Mesothelial cell of epicardium (in vitro differentiated cells): ENCODE data around the gene TMEM225B. TPM values are rescaled to one million over a fixed set of nuclear protein-coding genes. Genes with fewer than 3 reads are reported as not detected.
"Not testable (repeated sequence)": the region's sequence is repeated elsewhere in the genome, so short reads cannot be mapped to it uniquely, and the experiment has no call there.

Source experiments
- DNase-seq, 2 experiments: peaks; one replicate each; pipeline ENCODE4 v3.0.0; 2021; ENCODE audit warnings: low spot score in 2 of 2; ENCODE audit not compliant: unreplicated experiment in 2 of 2
- H3K27ac Mint-ChIP-seq: 2 replicates; pipeline ENCODE4 v1.8.0; 2021; ENCODE audit warnings: mixed read lengths
- H3K27me3 Mint-ChIP-seq: 2 replicates; pipeline ENCODE4 v1.8.0; 2021; ENCODE audit warnings: low read depth, mixed read lengths
- H3K36me3 Mint-ChIP-seq: 2 replicates; pipeline ENCODE4 v1.8.0; 2021; ENCODE audit warnings: mixed read lengths
- H3K4me1 Mint-ChIP-seq: 2 replicates; pipeline ENCODE4 v1.8.0; 2021; ENCODE audit warnings: mixed read lengths
- H3K4me3 Mint-ChIP-seq: 2 replicates; pipeline ENCODE4 v1.8.0; 2021; ENCODE audit warnings: mild to moderate bottlenecking, moderate library complexity, mixed read lengths
- H3K9me3 Mint-ChIP-seq: 2 replicates; pipeline ENCODE4 v1.8.0; 2021; ENCODE audit warnings: mixed read lengths
- CTCF ChIP-seq: fragments of 200-600 bp; sonication (generic); IDR thresholded peaks from one replicate; pipeline ENCODE4 v1.5.0; 2021; ENCODE audit warnings: antibody characterized with exemption; ENCODE audit not compliant: unreplicated experiment
- total RNA-seq: library from RNA; stranded (reverse); gene quantifications from 3 replicates; pipeline ENCODE4 v1.2.1, GENCODE V29; 2021

Gene TMEM225B
- 2.5 to 3.6 TPM (median 3.2 TPM) in 3 replicates for total RNA-seq

- no peaks in the 10 kb centered on the region for H3K27me3 Mint-ChIP-seq
- H3K4me1 Mint-ChIP-seq = no peaks in the 10 kb centered on the region
- no peak within 1 kb of the TSS for H3K4me3 Mint-ChIP-seq
- no peaks in the 10 kb centered on the region for H3K9me3 Mint-ChIP-seq
- no peak for DNase-seq
- no peak for TF ChIP-seq CTCF
- H3K27ac Mint-ChIP-seq = no peak within 1 kb of the TSS
- H3K36me3 Mint-ChIP-seq = no peaks in the 10 kb centered on the region
Measured at GRCh38 chr7:99597762-99598501, at the start of gene TMEM225B. Gene TMEM225B (plus strand): TSS chr7:99598267. CDS start chr7:99604389, 6,122 bp downstream.

- H3K4me3 Mint-ChIP-seq = peak overlapping the region; percentile 28
- DNase-seq, H3K27ac Mint-ChIP-seq, H3K27me3 Mint-ChIP-seq: not testable (repeated sequence)
- peaks cover 21% of the 10 kb centered on the region for H3K9me3 Mint-ChIP-seq
- H3K36me3 Mint-ChIP-seq = peaks cover 42% of the 10 kb centered on the region
- H3K4me1 Mint-ChIP-seq = peaks cover 17% of the 10 kb centered on the region
Measured at GRCh38 chr7:99549545-99549944, 48.5 kb upstream of the TMEM225B start.

GRCh38 chr7:99551334-99551733 is 46.7 kb upstream of the TMEM225B start:
- Mint-ChIP-seq H3K36me3 (peaks cover 41% of the 10 kb centered on the region), H3K9me3 (peaks cover 18% of the 10 kb centered on the region), H3K4me3 (peak overlapping the region; percentile 93), H3K27ac (peak overlapping the region; percentile 95), H3K27me3 (no peaks in the 10 kb centered on the region), H3K4me1 (peaks cover 18% of the 10 kb centered on the region)
- no peak for TF ChIP-seq CTCF
- DNase-seq = no peak

- DNase-seq = peak; percentile 60 to 81
- Mint-ChIP-seq H3K27me3 (no peaks in the 10 kb centered on the region), H3K27ac (peak within 1 kb of the TSS; percentile 95), H3K36me3 (peaks cover 35% of the 10 kb centered on the region), H3K4me3 (peak within 1 kb of the TSS; percentile 93), H3K9me3 (peaks cover 13% of the 10 kb centered on the region), H3K4me1 (peaks cover 18% of the 10 kb centered on the region)
- TF ChIP-seq CTCF = no peak
Measured at GRCh38 chr7:99551767-99552463, 46.2 kb upstream of the TMEM225B start, which contains the start of gene FAM200A. Gene FAM200A (minus strand): TSS chr7:99552114. CDS start chr7:99548407, 3,707 bp downstream.

GRCh38 chr7:99553039-99553438 is 45.0 kb upstream of the TMEM225B start:
- Mint-ChIP-seq H3K27me3 (no peaks in the 10 kb centered on the region), H3K36me3 (peaks cover 24% of the 10 kb centered on the region), H3K27ac (no peak overlapping the region), H3K4me3 (peak overlapping the region; percentile 44), H3K9me3 (peaks cover 8% of the 10 kb centered on the region), H3K4me1 (peaks cover 27% of the 10 kb centered on the region)
- TF ChIP-seq CTCF = no peak
- DNase-seq = no peak

- peaks cover 12% of the 10 kb centered on the region for H3K36me3 Mint-ChIP-seq
Measured at GRCh38 chr7:99554939-99555338, 43.1 kb upstream of the TMEM225B start.

More at GRCh38 chr7:99554939-99555338, 43.1 kb upstream of the TMEM225B start:
- H3K27me3 Mint-ChIP-seq = no peaks in the 10 kb centered on the region
- H3K9me3 Mint-ChIP-seq = no peaks in the 10 kb centered on the region
- no peak for DNase-seq
- peaks cover 27% of the 10 kb centered on the region for H3K4me1 Mint-ChIP-seq
- H3K4me3 Mint-ChIP-seq = no peak overlapping the region
- H3K27ac Mint-ChIP-seq = no peak overlapping the region
- no peak for TF ChIP-seq CTCF
